Endometrial microvascular endothelial cells (primary cell): ENCODE measurements around the gene CCDC12. TPM values are rescaled to one million over a fixed set of nuclear protein-coding genes. Genes with fewer than 3 reads are reported as not detected.
"Not testable (repeated sequence)": the region's sequence is repeated elsewhere in the genome, so short reads cannot be mapped to it uniquely, and the experiment has no call there.

ENCODE experiments used
- in situ Hi-C: cut with HindIII; loops from 2 replicates; pipeline ENCODE4 v1.10.0; 2017; ENCODE audit warnings: low sequenced_read_pairs, low pct_unique_long_range_greater_than_20kb; ENCODE audit errors: inconsistent ontology term
- total RNA-seq: library from RNA; depleted of rRNA; stranded (reverse); fragments of >200 nt; gene quantifications from one replicate; pipeline ENCODE4 v1.2.3, GENCODE V29; 2015; ENCODE audit errors: inconsistent ontology term

The CCDC12 gene
- total RNA-seq, 1 donor from 2014 or later, result 27.0 TPM

DNA sequence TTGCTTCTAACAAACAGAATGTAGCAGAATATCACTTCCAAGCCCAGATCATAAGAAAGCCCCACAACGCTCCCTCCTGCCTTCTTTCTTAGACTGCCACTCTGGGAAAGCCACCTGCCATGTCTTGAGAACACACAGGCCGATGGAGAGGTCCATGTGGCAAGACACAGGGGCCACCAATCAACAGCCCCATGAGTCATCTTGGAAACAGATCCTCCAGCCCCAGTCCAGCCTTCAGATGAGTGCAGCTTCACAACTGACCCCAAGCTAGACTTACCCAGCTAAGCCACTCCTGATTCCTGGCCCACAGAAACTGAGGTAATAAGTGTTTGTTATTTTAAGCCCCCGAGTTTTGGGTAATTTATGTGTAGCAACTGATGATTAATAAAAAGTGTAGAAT lies 59.3 kb downstream of the CCDC12 start:
- in situ Hi-C loops, result no loop called here

- in situ Hi-C loops, result no loop called here
Measured at GRCh38 chr3:46916799-46917198, 59.7 kb downstream of the CCDC12 start.

DNA sequence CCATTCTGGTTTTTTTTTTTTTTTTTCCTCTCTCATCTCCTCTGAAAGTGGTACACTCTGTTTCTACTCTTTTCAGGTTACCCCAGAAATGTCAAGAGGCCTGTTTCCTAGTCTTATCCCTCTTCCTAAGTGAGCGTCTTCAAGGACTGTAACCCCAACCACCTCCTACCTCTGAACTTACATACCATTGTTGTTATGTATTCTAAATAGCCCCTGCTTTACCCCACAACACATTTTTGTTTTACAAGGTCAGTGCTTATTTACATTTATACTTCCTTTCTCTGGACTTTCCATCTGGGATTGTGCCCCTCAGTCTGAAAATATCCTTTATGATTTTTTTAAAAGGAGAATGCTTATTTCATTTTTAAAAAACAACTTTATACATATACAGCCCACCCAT lies 60.3 kb downstream of the CCDC12 start:
- in situ Hi-C loops, result no loop called here

GRCh38 chr3:46915297-46915822 lies 61.2 kb downstream of the CCDC12 start:
- in situ Hi-C loops, result no loop called here

DNA sequence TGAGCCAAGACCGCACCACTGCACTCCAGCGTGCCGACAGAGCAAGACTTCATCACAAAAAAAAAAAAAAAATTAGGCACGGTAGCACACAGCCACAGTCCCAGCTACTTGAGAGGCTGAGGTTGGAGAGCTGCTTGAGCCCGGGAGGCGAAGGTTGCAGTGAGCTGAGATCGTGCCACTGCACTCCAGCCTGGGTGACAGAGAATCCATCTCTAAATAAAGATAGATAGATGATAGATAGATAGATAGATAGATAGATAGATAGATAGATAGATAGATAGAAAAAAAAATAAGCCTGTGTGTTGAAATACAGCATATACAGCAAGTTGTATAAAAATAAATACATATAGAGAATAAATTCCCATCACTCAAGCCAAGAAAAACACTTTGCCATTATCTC lies 61.7 kb downstream of the CCDC12 start:
- in situ Hi-C loops, result no loop called here

- in situ Hi-C loops, result no loop called here
Measured at GRCh38 chr3:46913644-46914043, 62.9 kb downstream of the CCDC12 start.

- in situ Hi-C loops, result no loop called here
Measured at GRCh38 chr3:46912986-46913385, 63.6 kb downstream of the CCDC12 start.

DNA sequence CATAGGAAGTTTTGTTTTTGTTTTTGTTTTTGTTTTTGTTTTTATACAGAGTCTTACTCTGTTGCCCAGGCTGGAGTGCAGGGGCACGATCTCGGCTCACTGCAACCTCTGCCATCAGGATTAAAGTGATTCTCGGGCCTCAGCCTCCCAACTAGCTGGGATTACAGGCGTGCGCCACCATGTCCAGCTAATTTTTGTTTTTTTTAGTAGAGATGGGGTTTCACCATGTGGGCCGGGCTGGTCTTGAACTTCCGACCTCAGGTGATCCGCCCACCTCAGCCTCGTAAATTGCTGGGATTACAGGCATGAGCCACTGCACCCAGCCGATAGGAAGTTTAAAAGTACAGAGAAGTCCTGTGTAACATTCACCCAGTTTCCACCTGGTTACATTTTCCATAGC lies 65.6 kb downstream of the CCDC12 start:
- in situ Hi-C loops, result not testable (repeated sequence)

DNA sequence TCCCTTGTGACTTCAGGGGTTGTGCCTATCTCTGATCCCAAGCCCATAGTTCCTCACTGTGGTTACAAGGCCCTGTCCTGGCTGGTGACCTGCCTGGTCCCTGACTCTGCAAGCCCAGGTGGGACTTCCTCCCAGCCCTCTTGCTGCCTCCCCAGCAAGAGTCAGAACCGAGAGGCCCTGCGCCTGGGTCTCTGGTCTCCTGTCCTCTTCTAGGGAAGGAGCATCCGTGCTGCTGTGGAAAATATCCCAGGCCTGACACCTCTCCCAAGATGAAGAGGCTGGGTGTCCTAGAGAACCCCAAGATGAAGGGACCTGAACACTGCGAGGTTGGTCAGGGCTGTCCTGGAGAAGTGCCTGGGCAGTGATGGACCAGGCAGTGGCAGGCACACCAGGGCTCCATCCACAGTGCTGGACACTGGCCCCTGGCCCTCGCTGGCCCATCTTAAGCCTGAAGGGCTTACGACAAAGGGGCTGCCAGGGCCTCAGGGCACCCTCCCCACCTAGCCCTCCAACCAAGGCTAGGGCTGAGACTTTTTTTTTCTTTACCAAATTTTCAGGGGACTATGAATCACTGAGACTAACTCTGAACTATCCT lies 66.3 kb downstream of the CCDC12 start:
- in situ Hi-C loops, result no loop called here

DNA sequence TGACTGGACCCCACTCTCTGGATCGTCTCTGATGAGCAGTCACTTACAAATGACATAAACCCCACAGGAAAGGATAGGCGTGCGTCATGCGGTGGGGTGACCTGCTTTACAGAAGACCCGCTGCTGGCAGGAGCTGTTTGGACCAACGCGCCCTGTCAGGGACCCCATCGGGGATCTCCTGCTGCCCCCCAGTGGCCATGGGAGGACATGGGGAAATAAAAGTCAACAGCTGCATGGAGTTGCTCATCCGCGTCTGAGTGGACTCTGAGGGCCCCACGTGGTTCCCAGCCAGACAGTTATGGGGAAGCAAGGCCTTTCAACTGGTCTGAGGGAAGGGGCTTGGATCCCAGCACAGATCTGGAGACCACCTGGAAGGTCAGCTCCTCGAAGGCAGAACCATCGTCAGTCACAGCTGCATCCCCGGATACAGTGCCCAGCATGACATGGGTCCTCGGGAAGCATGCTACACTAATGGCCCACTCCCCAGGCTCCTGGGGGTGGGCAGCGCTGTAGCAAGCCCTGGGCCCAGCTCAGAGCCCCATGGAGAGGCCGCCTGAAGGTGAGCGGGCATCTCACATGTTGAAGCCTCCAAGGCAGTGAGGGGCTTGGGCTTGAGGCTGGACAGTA lies 66.9 kb downstream of the CCDC12 start:
- in situ Hi-C loops, result no loop called here

DNA sequence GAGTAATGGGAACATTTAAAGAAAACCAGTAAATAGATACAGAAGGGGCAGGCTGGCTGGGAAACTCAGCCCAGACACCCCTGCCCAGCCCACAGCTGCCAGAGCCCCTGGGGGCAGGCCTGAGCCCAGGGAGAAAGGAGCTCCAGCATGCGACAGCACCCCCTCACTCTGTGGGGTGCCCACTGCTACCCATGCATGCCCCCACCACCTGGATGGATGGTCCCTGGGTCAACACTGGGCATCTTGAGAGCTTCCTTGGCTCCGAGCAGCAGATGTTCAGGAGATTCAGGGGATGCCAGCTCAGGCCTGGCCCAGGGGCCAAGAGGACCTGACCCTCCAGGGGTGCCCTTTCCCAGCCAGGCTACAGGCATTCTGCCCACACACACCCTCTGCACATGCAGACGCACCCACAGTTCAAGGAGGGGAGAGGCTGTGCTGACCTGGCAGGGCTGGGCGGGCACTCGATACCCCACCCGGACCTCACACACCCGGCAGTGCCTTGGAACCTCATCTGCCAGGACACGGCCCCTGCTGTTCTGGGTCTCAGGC lies 67.5 kb downstream of the CCDC12 start:
- in situ Hi-C loops, result no loop called here

- in situ Hi-C loops, result no loop called here
Measured at GRCh38 chr3:46908294-46908985, 68.1 kb downstream of the CCDC12 start.

DNA sequence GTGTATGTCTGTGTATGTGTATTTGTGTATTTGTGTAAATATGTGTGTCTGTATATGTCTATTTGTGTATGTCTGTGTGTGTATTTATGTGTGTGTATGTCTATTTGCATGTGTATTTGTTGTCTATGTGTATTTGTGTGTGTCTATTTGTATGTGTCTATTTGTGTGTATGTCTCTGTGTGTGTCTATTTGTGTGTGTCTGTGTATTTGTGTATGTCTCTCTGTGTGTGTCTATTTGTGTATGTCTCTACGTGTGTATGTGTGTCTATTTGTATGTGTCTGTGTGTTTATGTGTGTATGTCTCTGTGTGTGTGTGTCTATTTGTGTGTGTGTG lies 68.6 kb downstream of the CCDC12 start:
- in situ Hi-C loops, result no loop called here

DNA sequence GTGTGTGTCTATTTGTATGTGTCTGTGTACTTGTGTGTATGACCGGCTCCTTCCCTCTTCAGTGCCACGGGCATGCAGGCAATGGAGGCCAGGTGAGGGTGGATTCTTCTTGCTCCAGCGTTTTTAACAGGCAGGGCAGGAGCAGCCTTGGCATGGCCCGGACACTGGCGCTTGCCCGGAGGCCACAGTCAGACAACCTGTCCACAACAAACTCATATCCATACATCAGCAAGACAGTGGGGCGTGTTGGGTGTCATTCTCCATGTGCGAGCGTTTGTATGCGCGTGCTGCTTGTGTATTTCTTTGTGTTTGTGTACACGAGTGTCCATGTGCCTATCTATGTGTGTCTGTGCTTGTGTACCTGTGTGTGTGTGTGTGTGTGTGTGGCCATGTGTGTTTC lies 69.3 kb downstream of the CCDC12 start:
- in situ Hi-C loops, result no loop called here

GRCh38 chr3:46906471-46907058 lies 70.0 kb downstream of the CCDC12 start:
- in situ Hi-C loops, result no loop called here

DNA sequence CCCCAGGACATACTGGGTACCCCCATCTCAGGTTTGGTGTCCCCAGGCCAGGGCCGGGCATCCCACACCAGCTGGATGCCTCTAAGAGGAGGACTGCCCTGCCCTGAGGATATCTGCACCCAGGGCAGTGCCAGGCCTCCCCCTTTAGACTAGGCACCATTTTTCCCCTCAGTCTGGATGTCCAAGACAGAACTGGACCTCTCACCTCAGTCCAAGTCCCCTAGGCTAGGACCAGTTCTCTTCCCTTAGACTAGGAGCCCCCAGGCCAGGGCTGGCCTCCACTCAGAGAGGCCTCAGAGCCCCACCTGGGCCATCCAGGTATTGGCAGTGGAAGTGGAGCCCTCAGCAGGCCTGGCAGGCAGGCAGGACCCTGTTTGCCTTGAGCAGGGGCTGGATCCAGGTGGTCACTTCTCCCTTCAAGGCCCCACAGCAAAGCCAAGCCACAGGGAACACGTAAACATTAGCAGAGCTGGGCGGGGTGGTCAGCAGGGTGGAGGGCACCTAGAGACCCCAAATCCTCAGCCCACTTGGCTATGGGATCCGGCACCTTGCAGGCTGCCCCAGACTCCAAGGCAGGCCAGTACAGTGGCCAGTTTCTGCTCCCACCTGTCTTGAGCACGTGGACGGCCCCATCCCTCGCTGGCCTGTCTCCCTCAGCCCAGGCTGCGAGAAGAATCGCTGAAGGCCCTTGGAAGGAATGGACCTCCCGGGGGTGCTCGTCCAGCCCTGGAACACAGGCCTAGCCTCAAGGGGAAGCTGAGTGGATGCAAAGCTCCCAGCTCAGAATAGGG lies 70.7 kb downstream of the CCDC12 start:
- in situ Hi-C loops, result no loop called here

GRCh38 chr3:46905213-46905560 lies 71.4 kb downstream of the CCDC12 start:
- in situ Hi-C loops, result no loop called here

DNA sequence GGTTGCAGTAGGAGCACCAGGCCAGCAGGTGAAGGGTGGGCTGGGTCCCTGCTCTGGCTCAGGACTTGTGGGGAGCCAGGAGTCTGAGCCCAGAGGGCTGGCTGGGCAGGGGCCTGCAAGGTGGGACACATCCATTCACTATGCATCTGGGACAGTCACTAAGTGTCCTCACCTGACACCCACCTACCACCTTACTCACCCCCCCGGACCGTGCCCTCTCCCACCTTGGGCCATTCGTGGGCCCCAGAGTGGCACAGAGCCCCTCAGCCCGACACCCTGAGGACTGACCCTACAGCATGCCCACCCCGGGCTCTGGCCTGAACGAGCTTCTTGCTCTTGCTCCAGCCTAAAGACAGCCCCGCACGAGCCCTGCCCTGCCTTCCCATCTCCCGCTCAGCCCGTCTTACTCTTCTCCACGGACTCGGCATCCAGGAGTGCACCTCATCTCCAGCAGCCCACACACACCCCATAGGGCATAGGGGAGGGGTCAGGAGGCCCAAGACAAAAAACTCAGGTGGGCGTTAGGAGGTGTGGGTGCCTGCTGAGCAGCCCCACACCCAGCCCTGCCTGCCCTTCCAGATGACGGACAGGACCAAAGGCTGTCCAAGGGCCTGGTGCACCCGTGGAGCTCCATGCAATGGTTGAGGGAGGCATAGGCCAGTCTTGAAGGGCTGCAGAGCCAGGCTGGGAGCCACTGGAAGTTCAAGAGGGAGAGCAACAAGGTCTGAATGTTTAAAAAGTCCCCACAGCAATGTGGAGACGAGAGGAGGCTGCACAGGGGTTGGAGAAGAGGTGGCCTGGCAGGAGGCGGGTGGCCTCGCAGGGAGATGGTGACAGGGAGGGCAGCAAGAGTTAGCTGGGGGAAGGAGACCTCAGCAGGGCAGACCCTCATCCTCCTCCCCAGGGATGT lies 72.0 kb downstream of the CCDC12 start:
- in situ Hi-C loops, result no loop called here
